OCI-LY1 (cell line): Measurements from ENCODE around the gene MTRFR.

ENCODE experiments used
- EZH2 ChIP-seq: fragments of 200-600 bp; sonication (generic), shearing (Covaris generic); IDR thresholded peaks from 2 replicates; pipeline ENCODE4 v1.8.0; 2017; ENCODE audit warnings: borderline replicate concordance, mixed run types, mild to moderate bottlenecking, antibody characterized with exemption, low read length, moderate library complexity, mixed read lengths
- TF ChIP-seq, protein P1 (sequence below): fragments of 200-600 bp; sonication (generic), shearing (Covaris generic); IDR thresholded peaks from 2 replicates; pipeline ENCODE4 v1.5.1; 2017; ENCODE audit warnings: mild to moderate bottlenecking, antibody characterized with exemption, low read length, moderate library complexity, mixed read lengths

GRCh38 chr12:123237646-123238329 lies 4.6 kb downstream of the MTRFR start:
- TF ChIP-seq, protein P1, sequence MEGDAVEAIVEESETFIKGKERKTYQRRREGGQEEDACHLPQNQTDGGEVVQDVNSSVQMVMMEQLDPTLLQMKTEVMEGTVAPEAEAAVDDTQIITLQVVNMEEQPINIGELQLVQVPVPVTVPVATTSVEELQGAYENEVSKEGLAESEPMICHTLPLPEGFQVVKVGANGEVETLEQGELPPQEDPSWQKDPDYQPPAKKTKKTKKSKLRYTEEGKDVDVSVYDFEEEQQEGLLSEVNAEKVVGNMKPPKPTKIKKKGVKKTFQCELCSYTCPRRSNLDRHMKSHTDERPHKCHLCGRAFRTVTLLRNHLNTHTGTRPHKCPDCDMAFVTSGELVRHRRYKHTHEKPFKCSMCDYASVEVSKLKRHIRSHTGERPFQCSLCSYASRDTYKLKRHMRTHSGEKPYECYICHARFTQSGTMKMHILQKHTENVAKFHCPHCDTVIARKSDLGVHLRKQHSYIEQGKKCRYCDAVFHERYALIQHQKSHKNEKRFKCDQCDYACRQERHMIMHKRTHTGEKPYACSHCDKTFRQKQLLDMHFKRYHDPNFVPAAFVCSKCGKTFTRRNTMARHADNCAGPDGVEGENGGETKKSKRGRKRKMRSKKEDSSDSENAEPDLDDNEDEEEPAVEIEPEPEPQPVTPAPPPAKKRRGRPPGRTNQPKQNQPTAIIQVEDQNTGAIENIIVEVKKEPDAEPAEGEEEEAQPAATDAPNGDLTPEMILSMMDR: peak; percentile 84
- no peak for TF ChIP-seq EZH2
